NCI-H774 (cell line): Measurements from ENCODE around the gene KRTAP13-2.
A peak's percentile ranks its signal among the peaks of the same experiment; 100 is the strongest.

ENCODE experiments used
- DNase-seq: peaks from one replicate; lab custom pipeline; 2025; lab: John Stamatoyannopoulos, UW

The KRTAP13-2 gene, protein sequence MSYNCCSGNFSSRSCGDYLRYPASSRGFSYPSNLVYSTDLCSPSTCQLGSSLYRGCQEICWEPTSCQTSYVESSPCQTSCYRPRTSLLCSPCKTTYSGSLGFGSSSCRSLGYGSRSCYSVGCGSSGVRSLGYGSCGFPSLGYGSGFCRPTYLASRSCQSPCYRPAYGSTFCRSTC

DNA sequence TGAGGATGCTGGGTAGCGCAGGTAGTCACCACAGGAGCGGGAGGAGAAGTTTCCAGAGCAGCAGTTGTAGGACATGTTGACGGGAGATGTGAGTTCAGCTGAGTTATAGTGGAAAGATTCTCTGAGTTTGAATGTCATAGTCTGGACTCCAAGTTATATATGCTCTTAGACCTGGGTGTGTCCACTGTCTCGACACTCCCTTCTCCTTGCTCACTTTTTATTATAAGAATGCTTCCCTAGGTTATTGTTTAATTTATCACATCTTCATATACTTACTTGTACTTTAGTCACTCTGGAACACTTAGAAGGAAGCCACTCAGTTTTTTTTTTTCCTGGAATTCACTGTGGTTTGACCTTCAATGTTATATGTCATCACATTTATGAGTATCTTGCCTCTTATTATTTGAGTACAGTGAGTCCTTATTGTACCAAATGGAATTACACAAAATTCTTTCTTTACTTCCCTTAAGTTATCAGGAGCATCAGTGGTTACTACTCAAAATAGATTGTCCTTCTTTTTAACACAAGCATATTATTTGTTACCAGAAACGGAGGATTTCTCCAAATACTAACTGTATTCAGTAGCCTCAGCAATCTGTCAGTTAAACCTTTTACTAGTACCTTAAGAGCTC, at the start of gene KRTAP13-2:
KRTAP13-2 (minus strand) TSS at position 133 of the 632 bp plus-strand sequence; CDS start at position 75, 58 bp downstream.
- DNase-seq = no peak

DNA sequence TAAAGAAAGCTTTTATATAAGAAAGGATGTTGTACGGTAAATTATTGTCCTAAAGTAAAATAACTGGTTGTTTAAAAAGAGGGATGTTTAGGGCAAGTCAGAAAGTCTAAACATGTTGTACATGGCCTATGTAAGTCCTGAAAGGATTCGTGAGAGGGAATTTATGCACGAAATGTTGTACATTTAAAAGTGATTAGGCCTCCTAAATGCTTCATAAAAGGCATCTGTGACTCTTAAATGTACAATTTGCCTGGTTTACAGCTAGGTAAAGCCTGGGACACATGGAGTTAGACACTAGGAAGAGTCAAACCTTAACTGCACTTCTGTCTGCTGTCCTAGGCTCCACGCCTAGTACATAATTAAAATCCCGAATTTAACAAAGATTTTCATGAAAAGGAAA, 43.9 kb upstream of the KRTAP13-2 start:
- DNase-seq = no peak

DNA sequence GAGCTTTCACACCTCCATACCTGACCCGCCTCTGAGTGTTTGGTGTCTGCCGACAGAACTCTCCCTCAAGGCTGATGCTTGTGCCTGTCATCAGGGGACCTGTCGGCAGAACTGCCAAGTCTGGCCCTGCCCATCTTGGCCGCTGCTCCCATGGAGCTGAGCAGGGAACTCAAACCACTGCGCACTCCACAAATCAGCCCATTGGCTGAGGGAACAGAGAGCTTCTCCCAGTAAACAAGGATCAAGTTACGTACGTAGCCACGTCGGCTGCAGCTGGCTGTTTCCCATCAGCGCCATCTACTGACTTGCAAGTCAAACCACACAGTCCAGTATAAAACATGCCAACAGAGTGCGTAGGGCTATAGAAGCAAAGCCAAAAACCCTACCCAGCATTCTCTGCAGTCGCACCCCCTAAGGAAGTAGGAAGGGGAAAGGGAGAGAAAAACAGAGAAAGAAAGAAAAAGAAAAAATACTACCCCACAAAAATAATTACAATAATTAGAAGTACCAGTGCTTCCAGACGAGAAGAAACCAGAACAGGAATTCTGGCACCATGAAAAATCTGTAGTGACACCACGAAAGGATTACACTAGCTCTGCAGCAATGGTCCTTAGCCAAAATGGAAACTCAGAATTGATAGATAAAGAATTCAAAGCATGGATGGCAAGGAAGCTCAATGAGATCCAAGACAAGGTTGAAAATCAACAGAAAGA, 36.9 kb upstream of the KRTAP13-2 start:
- peak; percentile 46 for DNase-seq

DNA sequence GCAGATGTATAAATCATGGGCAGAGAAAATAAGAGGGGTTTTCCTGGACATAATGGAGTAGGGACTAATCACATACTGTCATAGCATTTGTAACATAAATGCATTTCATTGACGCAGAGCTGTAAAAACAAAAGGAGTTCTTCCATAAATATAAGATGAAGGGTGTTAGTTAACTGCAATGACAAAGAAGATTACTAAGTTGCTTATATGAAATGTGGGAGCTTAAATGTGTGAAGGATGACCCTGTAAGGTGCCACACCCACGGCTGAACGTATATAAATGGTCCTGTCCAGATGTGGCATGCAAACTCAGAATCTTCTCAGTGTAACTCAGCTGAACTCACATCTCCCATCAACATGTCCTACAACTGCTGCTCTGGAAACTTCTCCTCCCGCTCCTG, 23.7 kb upstream of the KRTAP13-2 start, which contains the start of gene KRTAP13-1:
KRTAP13-1 (plus strand) TSS at position 301 of the 400 bp plus-strand sequence; CDS start at position 357, 56 bp downstream.
- no peak for DNase-seq

DNA sequence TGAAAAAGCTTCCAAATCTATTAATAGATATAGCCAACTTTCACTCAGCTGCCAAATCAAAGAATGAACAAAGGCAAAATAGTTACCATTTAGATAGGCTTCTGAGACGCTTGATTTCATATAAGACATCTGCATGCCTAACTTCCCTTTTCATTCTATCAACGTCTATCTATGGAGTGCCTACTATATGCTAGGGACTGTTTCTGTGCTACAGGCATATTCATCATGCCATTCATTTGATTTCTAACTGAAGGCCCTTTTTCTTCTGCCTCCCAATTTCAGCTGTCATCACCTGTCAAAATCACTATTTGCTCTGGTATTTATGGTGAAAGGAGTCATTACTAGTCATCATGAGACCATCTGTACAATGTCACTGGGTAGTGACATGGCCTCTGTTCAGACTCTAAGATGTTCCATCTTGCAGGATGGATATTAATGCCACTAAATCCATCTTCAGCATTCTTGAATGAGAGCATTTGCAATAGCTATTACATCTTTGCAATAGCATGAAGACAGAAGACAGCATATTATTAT, 19.5 kb upstream of the KRTAP13-2 start:
- DNase-seq = no peak

DNA sequence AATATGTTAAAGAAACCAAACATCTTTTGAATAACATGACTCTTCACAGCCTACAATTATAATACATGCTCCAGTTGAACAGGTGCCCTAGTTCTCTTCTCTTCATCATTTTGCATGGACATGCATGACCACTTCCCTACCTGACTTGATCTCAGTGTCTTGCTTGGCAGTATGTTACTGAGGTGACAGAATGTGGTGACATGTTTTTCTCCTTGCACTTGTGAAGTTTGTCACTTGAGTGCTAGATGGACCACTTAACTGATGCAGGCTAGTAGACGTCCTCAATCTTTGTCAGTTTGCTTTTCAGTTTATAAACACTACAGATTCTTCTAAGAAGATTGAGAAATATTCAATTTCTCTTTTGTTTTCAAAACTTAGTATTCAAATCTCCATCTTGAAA, 10.1 kb upstream of the KRTAP13-2 start:
- no peak for DNase-seq

DNA sequence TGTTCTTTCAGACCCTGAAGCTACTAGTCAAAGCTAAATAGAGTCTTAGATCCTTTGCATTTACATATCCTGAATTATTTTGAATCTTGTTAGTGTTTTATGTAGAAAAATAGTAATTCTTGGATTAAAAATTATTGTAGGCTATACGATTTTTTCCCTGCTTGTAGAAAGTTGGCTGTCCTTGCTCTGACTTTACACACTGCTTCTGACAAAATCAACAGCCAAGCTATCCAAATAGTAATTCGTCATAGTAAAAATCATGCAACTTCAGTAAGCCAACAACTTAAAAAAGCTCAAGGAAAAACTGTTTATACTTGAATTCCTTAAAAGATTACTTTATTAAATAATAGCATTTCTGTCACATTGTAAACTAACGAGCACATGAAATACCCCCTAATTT, 16.2 kb downstream of the KRTAP13-2 start:
- DNase-seq = no peak

DNA sequence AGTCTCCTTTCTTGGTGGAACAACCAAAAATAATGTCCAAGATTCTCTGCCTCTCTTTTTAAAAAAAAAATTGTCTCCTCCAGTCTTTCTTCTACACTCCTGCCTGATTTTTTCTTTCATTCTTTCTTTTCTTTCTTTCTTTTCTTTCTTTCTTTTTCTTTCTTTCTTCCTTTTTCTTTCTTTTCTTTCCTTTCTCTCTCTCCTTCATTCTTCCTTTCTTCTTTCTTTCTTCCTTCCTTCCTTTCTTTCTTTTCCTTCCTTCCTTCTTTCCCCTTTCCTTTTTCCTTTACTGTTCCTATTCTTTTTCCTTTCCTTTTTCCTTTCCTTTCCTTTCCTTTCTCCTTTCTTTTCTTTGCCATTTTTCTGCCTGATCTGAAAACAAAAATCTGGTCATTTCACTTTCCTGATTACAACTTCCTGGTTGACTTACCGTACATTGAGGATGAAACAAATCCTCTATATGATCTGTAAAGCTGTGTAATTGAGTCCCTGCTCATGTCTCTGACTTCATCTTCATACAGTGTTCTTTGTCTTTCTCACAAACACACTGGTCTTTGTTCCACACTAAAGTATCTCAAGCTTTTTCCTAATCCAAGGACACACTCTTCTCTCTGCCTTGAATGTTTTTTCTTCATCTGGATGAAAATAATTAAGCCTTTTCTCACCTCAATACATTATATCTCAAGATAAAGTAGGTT, 17.6 kb downstream of the KRTAP13-2 start:
- no peak for DNase-seq

DNA sequence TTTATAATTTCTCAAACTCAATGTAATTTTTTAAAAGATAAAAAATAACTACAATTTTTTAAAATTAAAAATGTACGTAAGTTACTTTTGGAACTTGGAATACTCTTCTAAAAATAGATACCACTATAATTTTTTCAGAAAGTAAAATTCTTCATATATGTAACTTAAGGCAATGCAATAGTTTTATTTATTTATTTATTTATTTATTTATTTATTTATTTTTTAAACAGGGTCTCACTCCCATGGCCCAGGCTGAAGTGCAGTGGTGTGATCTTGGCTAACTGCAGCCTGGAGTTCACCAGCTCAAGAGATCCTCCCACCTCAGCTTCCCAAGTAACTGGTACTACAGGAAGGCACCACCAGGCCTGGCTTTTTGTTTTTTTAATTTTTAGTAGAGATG, 20.5 kb downstream of the KRTAP13-2 start:
- no peak for DNase-seq

DNA sequence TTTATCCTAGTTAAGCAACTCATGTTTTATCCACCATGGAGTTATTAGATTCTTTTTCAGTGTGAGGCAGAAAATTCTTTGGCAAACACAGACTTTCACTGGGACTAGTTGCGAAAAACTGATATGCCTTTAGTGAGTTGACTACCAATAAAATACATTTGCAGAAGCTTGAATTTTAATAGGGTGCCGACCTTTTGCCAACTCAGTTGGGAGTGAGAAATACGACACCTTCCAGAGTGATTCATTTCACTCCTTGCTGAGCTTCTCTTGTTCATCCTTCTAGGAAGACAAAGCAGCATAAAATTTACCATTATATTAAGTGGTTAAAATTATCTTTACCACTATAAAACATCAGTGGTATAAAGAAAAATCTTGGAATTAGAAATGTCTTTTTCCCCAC, 22.5 kb downstream of the KRTAP13-2 start:
- DNase-seq = no peak

DNA sequence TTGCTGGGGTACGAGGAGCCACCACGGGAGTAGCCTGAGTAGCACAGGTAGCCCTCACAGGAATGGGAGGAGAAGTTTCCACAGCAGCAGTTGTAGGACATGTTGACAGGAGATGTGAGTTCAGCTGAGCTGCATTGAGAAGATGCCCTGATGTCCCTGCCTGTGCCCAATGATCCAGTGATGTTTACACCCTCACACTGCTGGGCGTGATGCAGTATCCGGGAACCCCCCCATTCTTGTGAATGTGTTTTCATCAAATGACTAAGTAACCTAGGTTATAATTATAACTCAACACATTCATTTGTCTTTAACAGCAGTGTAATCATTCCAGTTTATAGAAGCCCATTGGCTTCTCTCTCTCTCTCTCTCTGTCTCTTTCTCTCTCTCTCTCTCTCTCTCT, 23.6 kb downstream of the KRTAP13-2 start, which contains the start of gene KRTAP23-1:
KRTAP23-1 (minus strand) TSS at position 101 of the 400 bp plus-strand sequence; CDS start at position 101, 0 bp downstream.
- no peak for DNase-seq

DNA sequence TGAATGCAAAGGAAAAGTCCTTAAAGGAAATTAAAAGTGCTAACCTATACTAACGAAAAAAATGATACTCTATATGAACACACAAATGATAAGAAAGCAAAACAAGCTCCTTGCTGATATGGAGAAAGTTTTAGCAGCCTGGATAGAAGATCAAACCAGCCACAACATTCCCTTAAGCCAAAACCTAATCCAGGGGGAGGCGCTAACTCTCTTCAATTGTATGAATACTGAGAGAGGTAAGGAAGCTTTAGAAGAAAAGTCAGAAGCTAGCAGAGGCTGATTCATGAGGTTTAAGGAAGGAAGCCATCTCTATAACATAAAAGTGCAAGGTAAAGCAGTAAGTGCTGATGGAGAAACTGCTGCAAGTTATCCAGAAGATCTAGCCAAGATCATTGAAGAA, 27.1 kb downstream of the KRTAP13-2 start:
- DNase-seq = no peak

DNA sequence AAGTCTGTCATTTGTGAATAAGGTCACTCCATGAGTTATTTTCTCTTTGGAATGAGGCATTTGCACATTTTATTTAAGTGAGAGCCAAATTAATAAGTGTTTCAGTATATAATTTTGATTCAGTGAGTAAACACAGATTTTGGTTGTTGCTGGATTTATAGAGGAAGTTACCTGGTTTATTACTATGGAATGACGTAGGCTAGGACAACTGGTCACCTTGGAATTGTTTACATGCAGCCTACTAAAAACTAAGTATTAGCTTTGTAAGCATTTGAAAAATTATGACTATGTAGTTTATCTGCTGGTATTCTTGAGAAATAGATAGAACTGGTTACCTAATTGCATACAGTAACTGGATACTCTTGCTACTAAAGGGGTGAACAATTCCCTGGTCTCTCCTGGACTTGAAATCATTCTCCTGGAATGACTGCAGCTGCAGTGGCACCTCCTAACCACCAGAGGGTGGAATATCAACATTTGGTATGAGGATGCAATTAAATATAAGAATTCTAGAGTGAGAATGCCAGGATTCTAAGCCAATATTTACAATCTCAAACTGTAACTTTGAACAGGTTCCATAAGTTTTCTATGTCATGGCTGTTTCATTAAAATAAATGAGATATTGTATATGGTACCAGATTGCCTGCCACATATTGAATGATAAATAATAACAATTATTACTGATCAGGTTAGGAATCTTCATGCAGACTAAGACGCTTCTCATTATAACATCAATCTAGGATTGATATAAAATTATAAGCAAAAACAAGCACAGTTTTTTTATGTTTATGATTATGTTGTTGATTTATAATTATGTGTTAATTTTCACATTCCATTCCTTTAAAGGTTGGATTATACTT, 31.1 kb downstream of the KRTAP13-2 start:
- DNase-seq = no peak

DNA sequence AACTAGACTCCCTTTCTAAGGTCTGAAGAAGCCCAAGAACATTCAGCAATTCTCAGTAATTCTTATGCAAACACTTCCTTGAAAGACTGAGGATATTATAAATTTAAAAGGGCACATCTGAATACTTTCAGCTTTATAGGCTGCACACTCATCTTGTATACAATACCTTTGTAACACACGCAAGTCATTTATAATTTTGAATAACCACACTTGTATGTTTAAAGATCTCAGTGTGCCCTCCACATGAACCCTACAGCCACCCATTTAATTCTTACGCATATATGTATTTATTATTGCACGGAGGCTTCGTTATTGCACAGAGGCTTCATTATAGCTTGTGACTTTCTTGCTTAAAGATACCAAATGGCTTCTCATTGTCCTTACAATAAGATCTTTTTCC, 33.4 kb downstream of the KRTAP13-2 start:
- no peak for DNase-seq

DNA sequence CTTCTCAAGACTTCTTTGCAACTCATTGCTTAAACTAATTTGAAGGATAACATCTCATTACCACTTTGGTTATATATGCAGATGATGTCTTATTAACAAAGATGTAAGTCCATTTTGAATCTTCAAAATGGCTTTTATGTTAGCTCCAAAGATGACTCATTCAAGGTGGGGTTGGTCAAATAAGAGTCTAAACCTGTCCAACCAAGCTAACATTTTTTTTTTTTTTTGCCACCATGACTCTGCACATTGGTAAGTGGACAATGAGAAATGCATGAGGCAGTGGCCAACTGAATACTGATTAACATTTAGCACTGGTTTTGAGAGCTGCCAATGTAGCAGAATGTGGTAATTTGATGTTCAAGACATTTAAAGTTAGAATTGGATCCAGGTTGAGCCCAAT, 34.3 kb downstream of the KRTAP13-2 start:
- DNase-seq = no peak

DNA sequence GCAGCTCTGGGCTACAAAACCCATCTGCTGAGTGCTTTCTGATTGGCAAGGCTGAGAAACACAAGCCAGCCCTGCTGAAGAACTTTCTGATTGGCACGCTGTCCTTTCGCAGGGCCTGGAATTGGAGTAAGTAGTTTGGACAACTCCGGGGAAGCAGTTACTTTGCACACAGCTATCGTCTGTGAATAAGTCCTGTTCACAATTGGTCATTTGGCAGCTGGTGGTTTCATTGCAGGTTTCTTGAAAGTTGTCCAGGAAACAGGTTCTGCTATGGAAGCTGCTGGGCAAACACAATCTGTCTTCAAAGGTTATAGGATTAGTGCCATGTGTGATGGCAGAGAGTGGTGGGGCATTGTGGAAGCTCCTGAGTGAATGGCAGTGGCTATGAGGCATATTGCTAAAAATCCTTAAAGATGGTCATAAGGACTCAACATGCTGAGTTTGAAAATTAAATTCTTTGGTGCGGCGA, 34.8 kb downstream of the KRTAP13-2 start, which contains the start of gene KRTAP27-1:
KRTAP27-1 (minus strand) TSS at position 419 of the 469 bp plus-strand sequence; CDS start at position 393, 26 bp downstream.
- DNase-seq = no peak

DNA sequence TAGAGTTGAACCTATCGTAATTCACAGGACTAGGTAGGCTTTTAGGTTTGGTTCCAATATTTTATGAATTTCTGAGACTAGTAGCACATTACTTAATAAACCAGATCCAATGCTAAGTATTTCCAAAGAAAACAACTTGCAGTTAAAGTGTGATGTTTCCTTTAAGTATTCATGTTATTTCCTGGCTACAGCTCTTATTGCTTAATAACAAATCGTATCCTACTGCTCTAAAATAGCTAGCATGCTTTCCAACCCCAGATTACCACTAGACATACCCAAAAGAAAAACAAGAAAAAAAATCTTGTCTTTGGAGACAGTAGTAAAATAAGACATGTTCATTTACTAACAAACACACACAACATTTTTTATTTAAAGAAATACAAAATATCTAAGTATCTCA, 35.5 kb downstream of the KRTAP13-2 start:
- DNase-seq = no peak

DNA sequence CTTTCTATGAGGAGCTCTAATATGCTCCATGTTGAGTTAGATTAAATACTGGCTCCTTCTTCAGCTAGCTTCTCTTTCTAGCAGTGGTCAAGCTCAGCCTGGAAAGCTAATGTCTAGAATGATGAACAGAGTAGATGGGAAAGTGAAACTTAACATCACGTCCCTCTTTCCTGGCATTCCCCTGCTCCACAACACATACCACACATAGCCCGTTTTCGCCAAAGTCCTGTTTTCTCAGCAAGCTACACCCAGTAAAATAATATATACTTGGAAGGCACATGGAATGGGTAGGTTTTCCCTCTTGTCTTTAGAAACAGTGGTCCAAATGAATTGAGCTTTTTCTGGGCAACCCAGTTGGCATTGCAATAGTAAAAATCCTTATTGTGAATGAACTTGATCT, 38.3 kb downstream of the KRTAP13-2 start:
- no peak for DNase-seq

DNA sequence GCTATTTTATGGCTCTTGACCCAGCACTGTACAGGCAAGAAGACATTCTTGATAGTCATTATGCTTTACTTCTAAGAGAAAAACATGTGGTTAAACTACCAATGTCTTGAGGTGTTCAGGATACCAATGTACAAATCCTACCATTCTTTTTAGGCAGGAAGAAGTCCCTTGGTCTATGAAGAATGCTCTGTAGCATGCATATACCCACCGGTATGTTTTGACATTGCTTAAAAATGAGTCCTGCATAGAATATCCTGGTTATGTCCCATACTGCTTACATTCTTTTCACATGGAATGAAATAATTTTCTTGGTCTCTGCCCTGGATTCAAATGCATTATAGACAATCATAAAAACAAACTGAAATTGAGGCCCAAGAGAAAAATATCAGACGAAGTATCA, 39.4 kb downstream of the KRTAP13-2 start:
- no peak for DNase-seq

DNA sequence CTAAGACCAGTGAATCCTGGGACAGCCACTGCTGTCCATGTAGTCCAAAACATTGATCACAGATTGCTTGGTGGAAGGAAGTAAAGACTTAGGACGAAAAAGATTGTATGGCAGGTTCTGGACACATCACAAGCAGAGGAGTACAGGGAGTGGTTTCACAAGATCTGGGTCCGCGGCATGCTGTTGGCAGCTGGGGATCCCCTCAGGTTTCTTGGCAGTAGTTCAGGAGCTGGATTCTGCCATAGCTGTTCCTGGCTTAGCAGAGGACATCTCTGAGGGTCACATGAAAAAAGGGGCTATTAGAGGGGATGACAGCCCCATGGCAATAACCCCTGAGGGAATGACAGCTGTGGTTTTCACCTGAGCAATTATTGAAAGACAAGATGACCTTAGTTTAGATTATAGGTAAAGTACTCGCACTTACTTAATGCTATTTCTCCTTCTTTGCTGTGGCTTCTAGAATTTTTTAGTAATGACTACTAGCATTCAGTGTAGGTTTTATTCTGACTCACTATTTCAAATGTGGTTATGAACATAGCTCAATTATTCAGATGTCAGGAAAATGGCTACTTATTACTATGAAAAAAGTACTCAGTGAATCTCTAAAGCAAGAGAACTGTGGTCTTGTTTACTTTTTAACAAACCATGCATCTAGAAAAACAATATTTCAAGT, 42.7 kb downstream of the KRTAP13-2 start:
- DNase-seq = no peak
